NCI-H2227 treated with DMSO at 0.1 percent for 48 hours (cell line): ENCODE results near the gene SLC25A13.

Source experiments
- DNase-seq: peaks from one replicate; lab custom pipeline; 2025; lab: John Stamatoyannopoulos, UW

Gene SLC25A13

GRCh38 chr7:96322847-96323461, 1.1 kb upstream of the SLC25A13 start:
- DNase-seq: no peak

GRCh38 chr7:96322373-96322695, 436 bp upstream of the SLC25A13 start:
- no peak for DNase-seq

- peak; percentile 87 for DNase-seq
These were observed 754 bp downstream of the SLC25A13 start for GRCh38 chr7:96321031-96321657.

DNA sequence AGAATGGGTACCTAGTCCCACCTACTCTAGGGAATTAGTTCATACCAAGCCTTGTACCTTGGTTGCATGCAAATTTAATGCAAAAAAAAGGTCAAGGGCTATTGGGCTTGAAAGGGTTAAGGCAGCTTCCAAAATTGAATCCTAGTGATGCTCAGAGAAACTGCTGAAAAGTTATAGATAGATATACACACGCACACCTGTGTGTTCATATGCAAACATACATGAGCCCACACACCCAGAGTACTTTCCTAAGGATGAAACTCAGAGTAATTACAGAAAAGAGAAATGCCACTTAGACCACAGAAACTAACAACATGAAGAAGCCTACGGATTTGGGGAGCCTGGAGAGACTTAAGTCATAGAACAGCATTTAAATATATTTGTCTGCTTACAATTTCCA, 1.5 kb downstream of the SLC25A13 start:
- no peak for DNase-seq

DNA sequence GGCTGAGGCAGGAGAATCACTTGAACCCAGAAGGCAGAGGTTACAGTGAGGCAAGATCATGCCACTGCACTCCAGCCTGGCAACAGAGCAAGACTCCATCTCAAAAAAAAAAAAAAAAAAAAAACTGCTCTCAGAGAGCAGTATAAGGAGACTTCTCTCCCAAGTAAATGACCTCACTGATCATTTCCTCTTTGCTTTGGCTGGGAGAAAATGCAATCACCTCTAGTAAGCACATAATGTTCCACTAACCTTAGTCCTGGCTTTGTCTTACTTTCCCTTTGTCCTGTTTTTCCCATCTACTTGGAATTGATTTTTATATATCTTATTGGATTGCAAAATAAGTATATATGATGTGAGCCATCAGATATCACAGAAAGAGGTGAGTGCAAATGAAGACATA, 2.5 kb downstream of the SLC25A13 start:
- no peak for DNase-seq

- no peak for DNase-seq
These were observed 4.9 kb downstream of the SLC25A13 start for GRCh38 chr7:96316949-96317348.

- no peak for DNase-seq
These were observed 6.8 kb downstream of the SLC25A13 start for GRCh38 chr7:96315125-96315512.

DNA sequence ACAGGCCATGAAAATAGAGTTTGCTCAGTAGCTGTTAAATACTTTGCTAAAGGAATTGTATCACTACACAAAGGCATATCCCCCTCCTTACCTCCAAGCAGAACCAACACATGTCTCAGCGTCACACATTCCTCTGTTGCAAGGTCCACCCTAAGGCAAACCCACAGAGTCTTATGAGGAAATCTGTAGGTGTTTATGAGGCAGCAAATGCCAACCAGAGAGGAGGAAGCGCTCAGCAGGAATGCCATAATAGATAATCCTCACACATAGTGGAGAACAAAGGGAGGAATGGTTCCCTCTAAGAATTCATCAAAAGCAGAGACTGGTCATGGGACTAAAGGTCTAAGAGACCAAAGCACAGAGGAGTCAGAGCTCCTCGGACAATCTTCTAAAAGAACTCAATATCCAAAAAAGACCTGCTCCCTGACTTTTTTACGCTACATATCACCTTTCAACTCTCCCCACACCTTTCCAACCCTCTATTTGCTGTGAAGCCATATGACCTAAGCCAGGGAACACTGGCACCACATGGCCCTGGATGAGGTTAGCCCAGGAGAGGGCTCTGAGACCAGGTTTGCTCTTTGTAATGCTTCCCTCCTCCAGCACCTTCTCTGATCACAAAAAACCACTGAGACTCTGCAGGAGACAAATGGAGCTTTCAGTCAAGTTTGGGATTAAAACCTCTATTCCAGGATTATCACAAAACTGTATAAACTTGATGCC, 7.3 kb downstream of the SLC25A13 start:
- DNase-seq: no peak

DNA sequence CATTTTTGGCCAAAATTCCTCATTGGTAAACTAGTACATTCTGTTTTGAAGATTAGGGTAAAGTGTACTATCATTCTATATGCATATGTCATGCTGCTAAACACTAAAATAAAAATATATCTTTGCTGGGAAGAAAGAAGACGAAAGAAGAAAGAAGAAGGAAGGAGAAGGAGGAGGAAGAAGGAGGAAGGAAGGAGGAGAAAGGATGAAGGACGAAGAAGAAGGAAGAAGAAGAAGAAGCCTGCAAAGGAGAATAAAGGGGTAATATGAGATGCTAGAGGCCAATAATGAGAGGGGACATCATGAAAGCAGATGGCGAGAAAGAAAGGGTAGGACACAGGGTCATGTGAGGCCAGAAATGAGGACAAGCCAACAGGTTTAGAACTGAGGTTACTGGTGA, 8.0 kb downstream of the SLC25A13 start:
- DNase-seq: no peak

DNA sequence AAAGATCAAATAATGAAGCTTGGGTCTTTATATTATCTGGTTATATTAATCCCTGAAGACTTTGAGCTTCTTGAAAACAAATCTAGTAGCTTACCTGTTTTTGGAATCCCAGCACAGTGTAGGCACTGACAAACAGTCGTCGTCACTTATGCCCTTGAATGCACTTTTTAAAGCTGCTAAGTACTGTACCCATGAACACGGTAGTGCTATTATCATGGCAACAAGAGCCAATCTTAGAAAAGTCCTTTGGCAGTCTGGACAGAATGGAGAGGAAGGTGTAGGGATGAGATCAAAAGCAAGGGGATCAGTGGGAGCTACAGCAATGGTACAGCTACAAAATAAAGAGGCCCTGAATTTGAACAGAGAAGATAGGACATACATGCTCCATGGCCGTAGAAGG, 9.4 kb downstream of the SLC25A13 start:
- DNase-seq: no peak

DNA sequence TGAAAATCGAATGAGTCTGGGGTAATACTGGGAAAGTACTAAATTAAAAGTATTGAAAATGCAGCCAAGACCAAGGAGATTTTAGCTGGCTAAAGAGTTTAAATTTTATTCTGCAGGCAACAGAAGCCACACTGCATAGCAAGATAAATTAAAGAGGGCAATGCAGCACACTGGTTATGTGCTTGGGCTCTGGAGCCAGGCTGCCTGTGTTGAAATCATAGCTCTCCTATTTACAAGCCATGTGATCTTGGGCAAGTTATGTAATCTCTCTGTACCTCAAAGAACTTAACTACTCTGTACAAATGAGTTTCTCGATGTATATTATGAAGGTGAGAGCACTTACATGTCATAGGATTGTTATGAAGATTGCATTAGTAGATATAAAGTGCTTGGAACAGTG, 9.9 kb downstream of the SLC25A13 start:
- DNase-seq: no peak

DNA sequence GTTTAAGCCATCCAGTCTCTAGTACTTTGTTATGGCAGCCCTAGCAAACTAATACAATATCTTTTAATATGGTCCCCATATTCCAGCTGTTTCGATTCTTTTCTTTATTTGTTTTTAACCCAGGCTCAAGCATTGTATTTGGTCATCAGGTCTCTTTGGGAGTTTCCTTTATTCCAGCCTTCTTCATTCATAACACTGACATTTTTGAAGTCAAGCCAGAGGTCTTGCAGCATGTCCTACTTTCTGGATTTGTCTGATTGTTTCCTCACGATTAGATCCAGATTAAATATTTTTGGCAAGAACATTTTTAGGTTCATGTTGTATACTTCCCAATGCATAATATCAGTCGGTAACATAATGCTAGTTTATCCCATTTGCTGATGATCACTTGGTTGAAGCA, 11.8 kb downstream of the SLC25A13 start:
- DNase-seq: no peak

DNA sequence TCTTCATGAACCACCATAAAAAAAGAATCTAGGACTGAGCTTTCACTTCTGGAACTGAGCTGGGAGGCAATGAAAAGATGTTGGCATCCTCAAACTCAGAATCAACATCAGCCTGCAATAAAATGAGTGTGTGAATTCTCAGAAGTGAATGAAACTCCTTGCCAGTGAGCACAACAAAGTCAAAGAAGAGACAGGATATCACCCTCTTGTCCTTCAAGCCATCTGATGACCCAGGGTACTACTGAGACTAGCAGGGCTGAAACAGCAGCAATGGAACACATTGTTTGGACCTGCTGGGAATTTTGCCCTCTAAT, 13.0 kb downstream of the SLC25A13 start:
- no peak for DNase-seq

- DNase-seq: no peak
These were observed 13.5 kb downstream of the SLC25A13 start for GRCh38 chr7:96308253-96308949.

DNA sequence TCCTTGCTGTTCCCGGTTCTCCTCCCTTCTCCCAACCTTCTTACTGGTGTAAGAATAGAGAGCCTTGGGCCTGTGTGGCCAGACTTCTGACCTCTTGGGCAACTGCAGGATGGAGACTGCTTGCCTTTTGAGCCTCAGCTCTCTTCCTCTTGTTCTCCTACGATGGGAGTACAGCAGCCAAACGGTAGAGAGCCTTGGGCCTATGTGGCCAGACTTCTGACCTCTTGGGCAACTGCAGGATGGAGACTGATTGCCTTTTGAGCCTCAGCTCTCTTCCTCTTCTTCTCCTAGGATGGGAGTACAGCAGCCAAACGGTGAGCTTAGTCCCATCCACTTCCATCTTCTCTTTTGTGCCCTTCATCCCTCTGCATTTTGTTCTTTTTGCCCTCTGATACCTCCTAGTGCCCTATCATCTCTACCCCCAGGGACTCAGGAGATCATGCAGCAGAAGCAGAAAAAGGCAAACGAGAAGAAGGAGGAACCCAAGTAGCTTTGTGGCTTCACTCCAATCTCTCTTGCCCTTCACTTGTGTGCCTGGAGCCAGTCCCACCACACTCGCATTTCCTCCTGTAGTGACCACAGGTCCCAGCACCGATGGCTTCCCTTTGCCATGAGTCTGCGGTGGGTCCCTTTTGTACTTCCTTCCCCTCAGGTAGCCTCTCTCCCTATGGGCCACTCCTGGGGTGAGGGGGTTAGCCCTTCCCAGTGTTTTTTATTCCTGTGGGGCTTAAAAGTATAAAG, 15.3 kb downstream of the SLC25A13 start:
- DNase-seq: no peak

DNA sequence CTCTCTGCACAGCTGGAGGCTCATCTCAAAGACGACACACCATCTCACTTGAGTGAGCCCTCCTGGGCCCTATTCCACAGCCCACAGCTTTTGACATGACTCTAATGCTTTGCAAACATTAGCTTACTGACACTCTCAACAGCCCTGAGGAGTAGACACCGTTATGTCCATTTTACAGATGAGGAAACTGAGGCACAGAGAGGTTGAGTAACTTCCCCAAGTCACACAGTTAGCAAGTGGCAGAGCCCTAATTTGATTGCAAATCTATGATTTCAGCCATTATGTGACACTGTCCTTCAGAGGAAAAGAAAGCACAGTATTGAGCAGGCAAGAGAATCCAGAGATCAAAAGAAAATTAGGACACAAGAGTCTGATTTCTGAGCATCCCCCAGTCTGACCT, 16.0 kb downstream of the SLC25A13 start:
- no peak for DNase-seq

DNA sequence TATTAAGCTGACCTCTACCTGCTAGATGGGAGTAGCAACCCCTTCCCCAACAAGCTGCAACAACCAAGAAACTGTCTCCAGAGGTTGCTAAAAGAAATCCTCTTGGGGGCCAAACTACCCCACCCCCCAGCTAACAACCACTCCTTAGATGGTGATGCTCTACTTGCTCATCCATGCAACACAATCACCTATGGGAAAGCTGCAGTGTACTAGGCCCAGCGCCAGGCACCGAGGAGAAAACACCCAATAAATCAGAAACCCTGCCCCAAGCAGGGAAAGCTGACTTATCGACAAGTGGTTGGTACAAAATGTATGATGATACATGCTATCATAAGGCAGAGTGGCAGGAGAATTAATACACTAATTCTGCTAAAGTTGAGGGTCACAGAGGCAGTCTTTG, 17.3 kb downstream of the SLC25A13 start:
- no peak for DNase-seq

GRCh38 chr7:96303686-96304443, 18.0 kb downstream of the SLC25A13 start:
- no peak for DNase-seq

- no peak for DNase-seq
These were observed 18.7 kb downstream of the SLC25A13 start for GRCh38 chr7:96303105-96303685.

GRCh38 chr7:96300986-96301385, 20.9 kb downstream of the SLC25A13 start:
- no peak for DNase-seq

DNA sequence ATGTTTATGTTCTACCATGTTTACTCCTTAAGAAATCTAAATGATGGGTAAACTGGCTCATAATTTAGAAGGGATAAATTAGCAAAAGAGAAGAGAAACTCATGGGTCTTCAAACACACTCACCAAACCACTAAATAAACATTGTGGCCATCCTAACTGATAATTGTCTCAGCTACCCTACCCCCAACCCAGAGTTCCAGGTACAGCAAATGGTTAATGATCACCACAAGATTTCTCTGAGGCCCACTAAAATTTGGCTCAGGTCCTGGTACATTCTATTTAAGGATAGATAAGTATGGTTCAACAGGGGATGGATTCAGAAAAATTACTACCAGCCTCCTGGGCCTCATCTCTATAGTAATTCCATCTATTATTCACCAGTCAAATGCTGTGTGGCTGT, 21.4 kb downstream of the SLC25A13 start:
- no peak for DNase-seq
